NCI-H1092 treated with DMSO at 0.1 percent for 48 hours (cell line): ENCODE results near the gene THAP5.
A peak's percentile ranks its signal among the peaks of the same experiment; 100 is the strongest.
"Not testable (repeated sequence)": the region's sequence is repeated elsewhere in the genome, so short reads cannot be mapped to it uniquely, and the experiment has no call there.

Experiments
- DNase-seq: peaks from one replicate; lab custom pipeline; 2025; lab: John Stamatoyannopoulos, UW

THAP5 gene

DNA sequence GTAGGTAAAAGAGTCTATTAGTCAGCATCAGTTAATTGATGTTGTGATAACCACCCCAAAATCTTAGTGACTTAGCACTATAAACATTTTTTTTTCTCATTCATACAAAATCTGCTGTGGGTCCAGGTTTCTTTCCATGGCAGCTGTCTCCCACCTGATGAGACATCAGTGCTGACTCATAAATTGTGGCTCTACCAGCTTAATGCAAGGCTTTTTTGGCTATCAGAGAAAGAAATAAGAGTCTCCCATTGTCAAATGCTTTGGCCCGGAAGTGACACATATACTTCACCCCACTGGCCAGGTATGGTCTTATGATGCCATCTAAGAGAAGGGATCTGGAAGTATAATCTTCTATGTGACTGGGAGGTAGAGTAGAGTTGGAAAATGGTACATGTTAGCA lies 14.7 kb upstream of the THAP5 start:
- DNase-seq, result no peak

- DNase-seq, result no peak
Measured at GRCh38 chr7:108581655-108582491, 12.4 kb upstream of the THAP5 start.

- no peak for DNase-seq
Measured at GRCh38 chr7:108580298-108580697, 10.8 kb upstream of the THAP5 start.

- DNase-seq, result no peak
Measured at GRCh38 chr7:108578937-108579336, 9.4 kb upstream of the THAP5 start.

DNA sequence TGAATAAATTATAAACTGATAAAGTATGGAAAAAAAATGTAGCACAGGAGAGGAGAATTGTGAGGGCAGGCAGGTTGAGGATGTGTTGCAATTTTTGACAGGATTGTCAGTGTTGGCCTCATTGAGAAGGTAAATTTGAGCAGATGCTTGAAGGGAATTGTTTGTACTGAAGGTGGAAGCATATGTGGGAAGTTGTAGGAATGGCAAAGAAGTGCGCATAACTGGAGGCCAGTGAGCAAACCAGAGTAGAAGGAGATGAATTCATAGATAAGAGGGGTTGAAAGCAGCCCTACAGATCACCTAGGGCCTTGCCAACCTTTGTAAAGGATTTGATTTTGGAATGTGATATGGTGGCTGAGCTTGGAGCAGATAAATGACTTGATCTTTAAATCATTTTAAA lies 6.6 kb upstream of the THAP5 start:
- DNase-seq, result no peak

DNA sequence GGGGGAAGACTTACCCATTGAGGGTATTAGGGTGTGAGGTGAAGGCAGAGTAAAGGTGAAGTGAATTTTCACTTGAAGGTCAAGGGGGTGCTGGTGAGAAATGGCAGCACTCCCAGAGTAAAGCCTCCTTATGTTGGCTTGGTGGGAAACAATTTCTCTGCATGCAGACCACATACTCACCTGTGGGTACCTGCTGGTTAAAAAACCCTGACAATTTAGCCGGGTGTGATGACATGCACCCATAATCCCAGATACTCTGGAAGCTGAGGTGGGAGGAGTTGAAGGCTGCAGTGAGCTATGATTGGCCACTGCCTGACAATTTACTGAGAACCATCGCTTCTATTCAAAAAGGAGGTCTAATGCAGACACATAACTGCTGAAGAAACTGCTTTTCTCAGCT lies 5.7 kb upstream of the THAP5 start:
- no peak for DNase-seq

DNA sequence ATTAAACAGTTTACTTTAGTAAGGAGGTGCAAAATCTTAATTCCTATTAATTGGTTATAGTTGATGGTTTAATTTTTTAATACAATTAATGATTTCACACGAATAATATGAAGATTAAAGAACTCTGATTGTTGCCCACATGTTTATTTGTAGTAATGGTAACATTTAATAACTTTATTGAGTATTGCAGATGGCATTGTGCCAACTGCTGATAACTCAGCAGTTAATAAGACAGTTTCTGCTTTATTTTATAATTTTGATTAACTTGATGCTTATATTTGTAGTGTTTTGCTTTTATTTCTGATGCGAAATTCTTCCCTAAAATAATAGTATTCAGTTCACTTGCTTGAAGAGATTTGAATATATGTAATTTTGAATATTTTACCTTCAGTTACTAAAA lies 3.0 kb upstream of the THAP5 start:
- no peak for DNase-seq

GRCh38 chr7:108570146-108570755 lies 745 bp upstream of the THAP5 start:
- peak; percentile 65 for DNase-seq

DNA sequence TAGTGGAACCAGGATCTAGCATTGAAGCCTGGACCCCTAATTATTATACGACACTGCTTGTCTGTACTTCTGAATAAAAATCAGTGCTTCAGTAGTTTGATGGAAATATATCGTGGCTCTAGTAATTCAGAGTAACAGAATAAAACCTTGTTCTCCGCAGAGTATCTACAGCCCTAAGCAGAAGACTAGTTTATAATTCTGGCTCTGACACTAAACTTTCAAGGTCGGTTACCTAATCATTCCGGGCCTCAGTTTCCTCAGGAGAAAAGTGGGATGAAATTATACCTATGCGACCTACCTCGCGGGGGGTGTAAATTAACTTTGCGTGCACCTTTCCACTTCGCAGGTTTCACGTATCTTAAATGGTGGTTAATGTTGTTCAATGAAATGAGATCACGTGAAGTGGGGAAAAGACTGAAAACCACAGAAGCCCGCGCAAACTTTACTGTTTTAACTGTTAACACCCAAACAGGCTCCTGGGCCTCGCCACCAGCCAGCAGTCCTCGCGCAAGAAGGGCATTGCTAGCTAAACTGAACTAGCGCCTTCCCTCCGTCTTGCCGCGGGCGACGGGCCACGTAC lies 615 bp downstream of the THAP5 start:
- DNase-seq, result no peak

- DNase-seq, result no peak
Measured at GRCh38 chr7:108565987-108566386, 3.5 kb downstream of the THAP5 start.

GRCh38 chr7:108561047-108561619 lies 8.4 kb downstream of the THAP5 start:
- no peak for DNase-seq

GRCh38 chr7:108559253-108559652 lies 10.3 kb downstream of the THAP5 start:
- DNase-seq, result no peak

DNA sequence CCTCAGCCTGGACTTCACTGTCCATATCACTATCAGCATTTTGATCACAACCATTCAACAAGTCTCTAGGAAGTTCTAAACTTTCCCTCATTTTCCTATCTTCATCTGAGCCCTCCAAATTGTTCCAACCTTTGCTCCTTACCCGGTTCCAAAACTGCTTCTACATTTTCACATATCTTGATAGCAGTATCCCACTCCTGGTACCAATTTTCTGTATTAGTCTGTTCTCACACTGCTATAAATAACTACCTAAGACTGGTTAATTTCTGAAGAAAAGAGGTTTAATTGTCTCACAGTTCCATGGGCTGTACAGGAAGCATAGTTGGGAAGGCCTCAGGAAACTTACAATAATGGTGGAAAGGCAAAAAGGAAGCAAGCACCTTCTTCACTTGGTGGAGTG lies 11.9 kb downstream of the THAP5 start:
- DNase-seq, result no peak

DNA sequence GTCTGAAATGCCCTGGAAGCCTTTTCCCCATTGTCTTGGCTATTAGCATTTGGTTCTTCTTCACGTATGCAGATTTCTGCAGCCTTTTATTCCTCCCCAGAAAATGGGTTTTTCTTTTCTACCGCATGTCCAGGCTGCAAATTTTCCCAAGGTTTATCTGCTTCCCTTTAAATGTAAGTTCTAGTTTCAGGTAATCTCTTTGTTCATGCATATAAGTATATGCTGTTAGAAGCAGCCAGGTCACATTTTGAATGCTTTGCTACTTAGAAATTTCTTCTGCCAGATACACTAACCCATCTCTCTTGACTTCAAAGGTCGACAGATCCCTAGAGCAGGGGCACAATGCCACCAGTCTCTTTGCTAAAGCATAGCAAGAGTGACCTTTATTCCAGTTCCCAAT lies 12.3 kb downstream of the THAP5 start:
- no peak for DNase-seq

DNA sequence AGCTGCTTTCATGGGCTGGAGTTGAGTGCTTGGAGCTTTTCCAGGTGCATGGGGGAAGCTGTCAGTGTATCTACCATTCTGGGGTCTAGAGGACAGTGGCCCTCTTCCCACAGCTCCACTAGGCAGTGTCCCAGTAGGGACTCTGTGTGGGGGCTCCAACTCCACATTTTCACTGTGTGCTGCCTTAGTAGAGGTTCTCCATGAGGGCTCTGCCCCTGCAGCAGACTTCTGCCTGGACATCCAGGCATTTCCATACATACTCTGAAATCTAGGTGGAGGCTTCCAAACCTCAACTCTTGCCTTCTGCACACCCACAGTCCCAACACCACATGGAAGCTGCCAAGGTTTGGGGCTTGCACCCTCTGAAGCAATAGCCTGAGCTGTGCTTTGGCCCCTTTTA lies 12.8 kb downstream of the THAP5 start:
- DNase-seq, result not testable (repeated sequence)

DNA sequence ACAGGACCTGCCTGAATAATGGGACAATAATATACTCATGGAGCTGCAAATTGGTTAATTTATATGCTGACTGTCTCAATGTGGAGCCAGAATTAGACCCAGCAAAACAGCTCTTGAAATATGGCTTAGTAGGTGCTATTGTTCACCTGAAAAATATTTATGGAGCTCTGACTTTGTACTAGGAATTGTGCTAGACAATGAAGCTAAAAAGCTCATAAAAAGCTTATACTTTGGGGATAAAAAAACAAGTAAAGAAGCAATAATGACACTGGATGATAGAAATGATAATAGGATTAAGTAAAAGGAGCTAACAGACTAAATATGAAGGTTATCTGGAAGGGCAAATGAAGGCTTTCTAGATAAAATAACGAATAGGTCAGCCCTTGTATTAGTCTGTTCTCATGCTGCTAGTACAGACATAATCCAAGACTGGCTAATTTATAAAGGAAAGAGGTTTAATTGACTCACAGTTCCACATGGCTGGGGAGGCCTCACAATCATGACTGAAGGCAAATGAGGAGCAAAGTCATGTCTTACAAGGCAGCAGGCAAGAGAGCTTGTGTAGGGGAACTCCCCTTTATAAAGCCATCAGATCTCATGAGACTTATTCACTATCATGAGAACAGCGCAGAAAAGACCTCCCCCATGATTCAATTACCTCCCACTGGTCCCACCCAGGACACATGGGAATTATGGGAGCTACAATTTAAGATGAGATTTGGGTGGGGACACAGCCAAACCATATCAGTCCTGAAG lies 21.2 kb downstream of the THAP5 start:
- not testable (repeated sequence) for DNase-seq

DNA sequence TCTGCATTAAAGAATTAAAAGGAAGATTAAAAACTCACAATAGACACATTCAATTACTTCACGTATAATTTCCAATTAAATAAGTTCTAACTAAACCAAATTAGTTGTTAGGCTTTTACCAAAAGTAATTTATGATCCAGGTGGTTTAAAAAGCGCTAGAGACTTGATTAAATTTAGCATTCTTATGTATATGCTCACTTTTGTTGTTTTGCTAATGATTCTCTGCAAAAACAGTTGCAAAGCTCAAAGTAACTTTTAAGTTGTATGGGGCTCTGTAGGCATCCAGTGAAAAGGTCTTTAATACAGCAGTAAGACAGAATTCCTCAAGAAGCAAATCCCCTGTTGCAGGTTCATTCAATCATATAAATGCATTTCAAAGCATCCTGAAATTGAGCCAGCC lies 28.0 kb downstream of the THAP5 start:
- no peak for DNase-seq

DNA sequence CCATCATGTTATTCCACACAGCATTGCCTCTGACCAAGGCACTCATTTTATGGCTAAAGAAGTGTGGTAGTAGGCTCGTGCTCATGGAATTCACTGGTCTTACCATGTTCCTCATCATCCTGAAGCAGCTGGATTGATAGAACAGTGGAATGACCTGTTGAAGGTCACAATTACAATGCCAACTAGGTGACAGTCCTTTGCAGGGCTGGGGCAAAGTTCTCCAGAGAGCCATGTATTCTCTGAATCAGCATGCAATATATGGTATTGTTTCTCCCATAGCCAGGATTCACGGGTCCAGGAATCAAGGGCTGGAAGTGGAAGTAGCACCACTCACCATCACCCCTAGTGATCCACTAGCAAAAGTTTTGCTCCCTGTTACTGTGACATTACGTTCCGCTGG lies 30.8 kb downstream of the THAP5 start:
- DNase-seq, result not testable (repeated sequence)

GRCh38 chr7:108538236-108538635 lies 31.3 kb downstream of the THAP5 start:
- DNase-seq, result not testable (repeated sequence)

DNA sequence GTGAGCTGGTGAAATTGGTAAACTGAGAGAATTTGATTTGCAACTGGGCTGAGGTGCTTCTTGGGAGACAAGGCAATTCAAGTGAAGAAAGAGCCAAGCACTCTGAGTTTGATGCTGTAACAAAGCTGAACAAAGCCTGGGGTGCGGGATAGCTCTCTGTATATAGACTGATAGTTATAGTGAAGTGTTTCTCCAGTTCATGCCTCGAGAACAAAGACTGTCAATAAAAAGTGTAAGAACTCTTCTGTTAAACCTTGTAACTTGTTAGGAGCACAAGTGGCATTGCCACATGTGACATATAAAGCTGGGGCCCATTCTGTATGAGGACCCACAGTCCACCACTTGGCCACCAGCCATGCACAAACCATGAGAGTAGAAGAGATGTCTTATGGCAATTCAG lies 32.3 kb downstream of the THAP5 start:
- no peak for DNase-seq

GRCh38 chr7:108535744-108536143 lies 33.8 kb downstream of the THAP5 start:
- DNase-seq, result no peak

GRCh38 chr7:108535257-108535656 lies 34.2 kb downstream of the THAP5 start:
- DNase-seq, result no peak
